ENCODE results near the gene PCDHB15.
"Not testable (repeated sequence)": the region's sequence is repeated elsewhere in the genome, so short reads cannot be mapped to it uniquely, and the experiment has no call there.

The PCDHB15 gene

GRCh38 chr5:141245250-141245717 is at the start of gene PCDHB15:
PCDHB15 (plus strand) TSS chr5:141245395; CDS start chr5:141245579, 184 bp downstream.
- no peak for DNase-seq

- no peak for DNase-seq
Observed at GRCh38 chr5:141196363-141196762, 48.8 kb upstream of the PCDHB15 start.

GRCh38 chr5:141199359-141200235 is 45.6 kb upstream of the PCDHB15 start, which contains the start of gene PCDHB11:
PCDHB11 (plus strand) TSS chr5:141199627; CDS start chr5:141199775, 148 bp downstream.
- no peak for DNase-seq

- DNase-seq: not testable (repeated sequence)
Observed at GRCh38 chr5:141201126-141201525, 44.1 kb upstream of the PCDHB15 start.

- not testable (repeated sequence) for DNase-seq
Observed at GRCh38 chr5:141201646-141202045, 43.5 kb upstream of the PCDHB15 start.

- DNase-seq: no peak
Observed at GRCh38 chr5:141208478-141208877, 36.7 kb upstream of the PCDHB15 start, which contains the start of gene PCDHB12. PCDHB12 (plus strand) TSS chr5:141208719; CDS start chr5:141208908, 189 bp downstream.

- not testable (repeated sequence) for DNase-seq
Observed at GRCh38 chr5:141210281-141210680, 34.9 kb upstream of the PCDHB15 start.

GRCh38 chr5:141210849-141211248 is 34.3 kb upstream of the PCDHB15 start:
- DNase-seq: not testable (repeated sequence)

- DNase-seq: not testable (repeated sequence)
Observed at GRCh38 chr5:141213656-141214339, 31.4 kb upstream of the PCDHB15 start, which contains the start of gene PCDHB13. PCDHB13 (plus strand) TSS chr5:141213919; CDS start chr5:141214124, 205 bp downstream.

- DNase-seq: not testable (repeated sequence)
Observed at GRCh38 chr5:141214583-141214982, 30.6 kb upstream of the PCDHB15 start.

GRCh38 chr5:141215504-141215903 is 29.7 kb upstream of the PCDHB15 start:
- DNase-seq: not testable (repeated sequence)

GRCh38 chr5:141216035-141216434 is 29.2 kb upstream of the PCDHB15 start:
- DNase-seq: not testable (repeated sequence)

GRCh38 chr5:141223112-141223783 is 21.9 kb upstream of the PCDHB15 start, which contains the start of gene PCDHB14:
PCDHB14 (plus strand) TSS chr5:141223343; CDS start chr5:141223506, 163 bp downstream.
- no peak for DNase-seq

- not testable (repeated sequence) for DNase-seq
Observed at GRCh38 chr5:141224844-141225243, 20.4 kb upstream of the PCDHB15 start.

- not testable (repeated sequence) for DNase-seq
Observed at GRCh38 chr5:141225421-141225820, 19.8 kb upstream of the PCDHB15 start.

- no peak for DNase-seq
Observed at GRCh38 chr5:141234109-141234667, 11.0 kb upstream of the PCDHB15 start.

- DNase-seq: not testable (repeated sequence)
Observed at GRCh38 chr5:141235922-141236321, 9.3 kb upstream of the PCDHB15 start.

- DNase-seq: no peak
Observed at GRCh38 chr5:141236516-141237313, 8.5 kb upstream of the PCDHB15 start.

GRCh38 chr5:141241496-141241895 is 3.7 kb upstream of the PCDHB15 start:
- DNase-seq: no peak

- not testable (repeated sequence) for DNase-seq
Observed at GRCh38 chr5:141246971-141247370, 1.8 kb downstream of the PCDHB15 start.

GRCh38 chr5:141247434-141247833 is 2.2 kb downstream of the PCDHB15 start:
- DNase-seq: not testable (repeated sequence)
